ENCODE results near the gene SPTLC1.

DNA sequence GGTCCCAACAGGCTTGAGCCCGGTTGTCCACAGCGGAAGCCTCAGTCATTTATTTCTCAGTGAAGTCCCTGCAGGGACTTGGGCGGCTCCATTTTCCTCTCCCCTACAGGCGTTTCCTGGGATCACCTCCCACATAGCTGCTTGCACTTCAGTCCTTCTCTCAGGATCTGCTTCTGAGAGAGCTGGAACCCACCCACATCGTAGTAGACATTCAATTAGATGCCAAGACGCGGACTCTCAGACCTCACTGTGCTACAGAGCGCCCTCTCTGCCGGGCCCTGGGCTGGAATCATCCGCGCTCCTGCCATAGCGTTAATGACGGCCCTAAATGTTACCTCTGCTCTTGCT, 111.2 kb downstream of the SPTLC1 start:
- TF ChIP-seq, protein P1, sequence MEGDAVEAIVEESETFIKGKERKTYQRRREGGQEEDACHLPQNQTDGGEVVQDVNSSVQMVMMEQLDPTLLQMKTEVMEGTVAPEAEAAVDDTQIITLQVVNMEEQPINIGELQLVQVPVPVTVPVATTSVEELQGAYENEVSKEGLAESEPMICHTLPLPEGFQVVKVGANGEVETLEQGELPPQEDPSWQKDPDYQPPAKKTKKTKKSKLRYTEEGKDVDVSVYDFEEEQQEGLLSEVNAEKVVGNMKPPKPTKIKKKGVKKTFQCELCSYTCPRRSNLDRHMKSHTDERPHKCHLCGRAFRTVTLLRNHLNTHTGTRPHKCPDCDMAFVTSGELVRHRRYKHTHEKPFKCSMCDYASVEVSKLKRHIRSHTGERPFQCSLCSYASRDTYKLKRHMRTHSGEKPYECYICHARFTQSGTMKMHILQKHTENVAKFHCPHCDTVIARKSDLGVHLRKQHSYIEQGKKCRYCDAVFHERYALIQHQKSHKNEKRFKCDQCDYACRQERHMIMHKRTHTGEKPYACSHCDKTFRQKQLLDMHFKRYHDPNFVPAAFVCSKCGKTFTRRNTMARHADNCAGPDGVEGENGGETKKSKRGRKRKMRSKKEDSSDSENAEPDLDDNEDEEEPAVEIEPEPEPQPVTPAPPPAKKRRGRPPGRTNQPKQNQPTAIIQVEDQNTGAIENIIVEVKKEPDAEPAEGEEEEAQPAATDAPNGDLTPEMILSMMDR (IDR thresholded peaks at IDR 0.05) = no peak
- TF ChIP-seq EZH2 (IDR thresholded peaks at IDR 0.05; ENCODE audit: borderline replicate concordance, insufficient read depth, low read depth, low read length, poor library complexity, severe bottlenecking) = no peak
